ENCODE results near the gene VAMP3.
A peak's percentile ranks its signal among the peaks of the same experiment; 100 is the strongest.

VAMP3 gene

GRCh38 chr1:7770997-7771822 is at the start of gene VAMP3:
Gene VAMP3, plus strand, starts transcription at chr1:7771296. Its CDS starts 88 bp downstream, at chr1:7771384.
- DNase-seq: peak; percentile 85

GRCh38 chr1:7721940-7722669 is 49.0 kb upstream of the VAMP3 start:
- no peak for DNase-seq

GRCh38 chr1:7722670-7723012 is 48.5 kb upstream of the VAMP3 start:
- no peak for DNase-seq

GRCh38 chr1:7726623-7727022 is 44.5 kb upstream of the VAMP3 start:
- DNase-seq: no peak

- DNase-seq: no peak
These were observed 43.2 kb upstream of the VAMP3 start for GRCh38 chr1:7727809-7728471.

GRCh38 chr1:7729761-7730160 is 41.3 kb upstream of the VAMP3 start:
- DNase-seq: no peak

- no peak for DNase-seq
These were observed 38.8 kb upstream of the VAMP3 start for GRCh38 chr1:7732331-7732730.

GRCh38 chr1:7733276-7733675 is 37.8 kb upstream of the VAMP3 start:
- DNase-seq: no peak

- no peak for DNase-seq
These were observed 33.1 kb upstream of the VAMP3 start for GRCh38 chr1:7738044-7738443.

- no peak for DNase-seq
These were observed 27.8 kb upstream of the VAMP3 start for GRCh38 chr1:7743346-7743745.

GRCh38 chr1:7744882-7745281 is 26.2 kb upstream of the VAMP3 start:
- DNase-seq: no peak

- no peak for DNase-seq
These were observed 25.3 kb upstream of the VAMP3 start for GRCh38 chr1:7745783-7746182.

GRCh38 chr1:7747605-7748004 is 23.5 kb upstream of the VAMP3 start:
- no peak for DNase-seq

GRCh38 chr1:7749126-7749525 is 22.0 kb upstream of the VAMP3 start:
- no peak for DNase-seq

- no peak for DNase-seq
These were observed 19.9 kb upstream of the VAMP3 start for GRCh38 chr1:7751174-7751573.

GRCh38 chr1:7752512-7753417 is 18.3 kb upstream of the VAMP3 start:
- peak; percentile 48 for DNase-seq

- DNase-seq: no peak
These were observed 17.5 kb upstream of the VAMP3 start for GRCh38 chr1:7753641-7754040.

- DNase-seq: no peak
These were observed 16.9 kb upstream of the VAMP3 start for GRCh38 chr1:7754234-7754633.

- DNase-seq: no peak
These were observed 15.6 kb upstream of the VAMP3 start for GRCh38 chr1:7755448-7755847.

- DNase-seq: no peak
These were observed 10.9 kb upstream of the VAMP3 start for GRCh38 chr1:7760245-7760644.

- no peak for DNase-seq
These were observed 10.0 kb upstream of the VAMP3 start for GRCh38 chr1:7761103-7761502.

GRCh38 chr1:7767176-7767575 is 3.9 kb upstream of the VAMP3 start:
- no peak for DNase-seq

- no peak for DNase-seq
These were observed 2.5 kb upstream of the VAMP3 start for GRCh38 chr1:7768583-7768982.

All from activated CD8-positive, alpha-beta memory T cell treated with anti-CD3 and anti-CD28 coated beads, Interleukin-2, amount 50 U/mL, for 4 hours (primary cell).